ENCODE results near the gene PBX1. TPM values are rescaled to one million over a fixed set of nuclear protein-coding genes. Genes with fewer than 3 reads are reported as not detected.
A peak's percentile ranks its signal among the peaks of the same experiment; 100 is the strongest.
"Not testable (repeated sequence)": the region's sequence is repeated elsewhere in the genome, so short reads cannot be mapped to it uniquely, and the experiment has no call there.

Gene PBX1
- total RNA-seq (10 to 100 TPM in 1 of 2 donors, under 1 TPM in 1; 0.80 to 16.6 TPM), total RNA-seq (1.3 to 1.4 reads per million in 2 donors)

DNA sequence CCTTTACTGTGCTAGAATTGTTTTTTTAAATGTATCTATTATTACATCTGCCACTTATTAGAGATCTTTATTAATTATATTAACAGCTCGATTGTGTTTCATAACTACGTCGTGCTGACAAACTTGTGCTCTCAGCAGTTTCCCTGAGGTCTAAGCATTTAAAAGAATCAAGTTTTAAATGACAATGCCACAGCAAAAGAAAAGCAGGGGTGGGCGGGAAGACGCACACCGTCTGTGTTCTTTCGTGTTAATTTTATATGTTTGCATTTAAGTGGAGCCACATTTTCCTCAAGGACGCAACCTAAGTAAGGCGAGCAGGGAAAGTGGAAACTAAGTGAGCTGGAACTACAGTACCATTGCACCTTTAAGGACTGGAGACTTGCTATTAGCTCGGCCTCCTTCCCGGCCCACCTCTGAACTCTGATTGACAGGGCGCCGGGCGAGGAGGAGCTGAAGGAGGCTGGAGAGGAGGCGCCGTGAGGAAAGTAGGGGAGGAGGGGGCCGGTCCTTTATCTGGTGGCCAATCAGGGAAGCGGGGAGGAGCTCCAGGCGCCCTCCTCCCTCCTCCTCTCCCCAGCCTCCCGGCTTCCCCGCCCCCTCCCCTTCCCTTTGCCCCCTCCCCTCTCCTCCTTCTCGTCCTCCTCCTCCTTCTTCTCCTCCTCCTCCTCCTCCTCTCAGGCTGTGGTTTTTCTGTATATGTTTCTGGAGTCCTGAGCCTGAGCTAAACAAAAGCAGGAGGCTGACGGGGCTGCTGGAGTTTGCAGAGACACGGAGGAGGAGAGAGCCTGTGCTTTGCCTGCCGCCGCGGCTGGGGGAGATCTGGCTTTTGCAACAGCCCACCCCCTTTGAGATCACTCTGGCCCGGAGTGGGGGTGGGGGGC, at the start of gene PBX1:
PBX1 (plus strand) TSS at position 724 of the 881 bp plus-strand sequence.
- H3K36me3 Mint-ChIP-seq (ENCODE audit: low read depth) = no peaks in the 10 kb centered on the region
- ATAC-seq = peak; percentile 99
- H3K9me3 ChIP-seq (ENCODE audit: control insufficient read depth, low read length, poor library complexity, severe bottlenecking) = no peaks in the 10 kb centered on the region
- no peak within 1 kb of the TSS for H3K27ac Mint-ChIP-seq
- H3K4me1 Mint-ChIP-seq = peaks cover 3% of the 10 kb centered on the region
- H3K27me3 Mint-ChIP-seq = peaks cover 15% of the 10 kb centered on the region
- peak within 1 kb of the TSS; percentile 85 for H3K4me3 Mint-ChIP-seq
- peak; percentile 22 to 54 (median 40) for DNase-seq

- Mint-ChIP-seq H3K27ac (no peak overlapping the region), H3K36me3 (ENCODE audit: low read depth) (no peaks in the 10 kb centered on the region), H3K4me1 (no peaks in the 10 kb centered on the region), H3K4me3 (no peak overlapping the region), H3K27me3 (no peaks in the 10 kb centered on the region)
- DNase-seq = no peak
- ATAC-seq = no peak
- H3K9me3 ChIP-seq (ENCODE audit: control insufficient read depth, low read length, poor library complexity, severe bottlenecking) = no peaks in the 10 kb centered on the region
Measured at GRCh38 chr1:164510435-164510834, 48.5 kb upstream of the PBX1 start.

DNA sequence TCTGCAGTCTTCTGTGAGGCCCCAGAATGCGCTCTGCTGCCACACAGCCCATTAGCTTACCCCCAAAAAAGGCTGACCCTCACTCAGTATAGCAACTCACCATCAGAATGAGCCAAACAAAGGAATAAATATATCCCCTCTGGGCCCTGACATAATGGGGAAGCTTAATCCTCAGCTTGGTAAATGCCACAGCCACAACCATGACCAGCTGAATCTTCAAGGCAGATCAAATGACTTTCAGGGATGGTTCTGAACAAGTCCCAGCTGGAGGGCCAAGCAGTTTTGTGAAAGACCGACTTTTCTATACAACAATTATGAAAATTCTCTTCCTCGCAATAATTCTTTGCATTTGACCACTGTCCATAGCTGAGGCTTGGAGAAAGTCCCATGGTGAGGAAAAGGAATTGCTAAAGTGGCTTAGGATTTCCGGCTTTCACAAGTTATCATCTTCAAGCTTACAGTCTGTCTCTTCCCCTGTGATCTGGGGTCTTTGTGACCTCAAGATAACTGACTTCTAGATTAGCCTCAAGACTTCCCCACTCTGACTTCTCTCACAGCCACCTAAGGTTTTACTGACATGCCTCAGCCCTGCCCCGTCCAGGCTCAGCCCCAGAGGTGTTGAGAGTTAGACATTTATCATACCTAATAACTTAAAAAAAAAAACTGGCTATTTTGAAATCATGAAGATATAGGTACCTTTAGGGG, 47.8 kb upstream of the PBX1 start:
- DNase-seq (no peak), ATAC-seq (no peak)
- no peaks in the 10 kb centered on the region for H3K9me3 ChIP-seq (ENCODE audit: control insufficient read depth, low read length, poor library complexity, severe bottlenecking)
- Mint-ChIP-seq H3K27me3 (no peaks in the 10 kb centered on the region), H3K27ac (no peak overlapping the region), H3K4me1 (no peaks in the 10 kb centered on the region), H3K36me3 (ENCODE audit: low read depth) (no peaks in the 10 kb centered on the region), H3K4me3 (no peak overlapping the region)

GRCh38 chr1:164515231-164515630, 43.8 kb upstream of the PBX1 start:
- Mint-ChIP-seq H3K27ac (no peak overlapping the region), H3K4me1 (no peaks in the 10 kb centered on the region), H3K27me3 (no peaks in the 10 kb centered on the region), H3K36me3 (ENCODE audit: low read depth) (no peaks in the 10 kb centered on the region), H3K4me3 (no peak overlapping the region)
- ATAC-seq (no peak), DNase-seq (no peak)
- no peaks in the 10 kb centered on the region for H3K9me3 ChIP-seq (ENCODE audit: control insufficient read depth, low read length, poor library complexity, severe bottlenecking)

DNA sequence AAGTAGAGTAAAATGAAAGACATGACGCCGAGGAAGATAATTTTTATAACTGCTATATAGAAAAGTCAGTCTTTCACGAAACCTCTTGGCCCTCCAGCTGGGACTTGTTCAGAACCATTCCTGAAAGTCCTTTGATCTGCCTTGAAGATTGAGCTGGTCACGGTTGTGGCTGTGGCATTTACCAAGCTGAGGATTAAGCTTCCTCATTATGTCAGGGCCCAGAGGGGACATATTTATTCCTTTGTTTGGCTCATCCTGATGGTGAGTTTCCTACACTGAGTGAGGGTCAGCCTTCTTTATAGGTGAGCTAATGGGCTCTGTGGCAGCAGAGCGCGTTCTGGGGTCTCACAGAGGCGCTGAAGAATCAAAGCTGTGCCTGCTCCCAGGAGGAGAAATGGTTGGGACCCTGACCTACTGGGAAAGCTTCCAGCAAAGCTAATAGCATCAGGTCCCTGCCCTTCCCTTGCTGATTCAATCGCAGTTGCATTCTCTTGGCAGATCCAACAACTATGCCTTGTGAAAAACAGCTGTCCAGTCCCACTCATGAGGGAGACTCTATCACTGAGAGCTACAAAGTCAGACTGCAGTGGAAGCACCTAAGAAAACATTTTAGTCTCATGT, 43.2 kb upstream of the PBX1 start:
- H3K9me3 ChIP-seq (ENCODE audit: control insufficient read depth, low read length, poor library complexity, severe bottlenecking) = no peaks in the 10 kb centered on the region
- no peaks in the 10 kb centered on the region for H3K4me1 Mint-ChIP-seq
- no peak overlapping the region for H3K27ac Mint-ChIP-seq
- no peaks in the 10 kb centered on the region for H3K27me3 Mint-ChIP-seq
- no peak for DNase-seq
- no peaks in the 10 kb centered on the region for H3K36me3 Mint-ChIP-seq (ENCODE audit: low read depth)
- no peak overlapping the region for H3K4me3 Mint-ChIP-seq
- ATAC-seq = no peak

- Mint-ChIP-seq H3K36me3 (ENCODE audit: low read depth) (no peaks in the 10 kb centered on the region), H3K27me3 (no peaks in the 10 kb centered on the region), H3K4me3 (no peak overlapping the region), H3K4me1 (no peaks in the 10 kb centered on the region), H3K27ac (no peak overlapping the region)
- ATAC-seq = no peak
- no peaks in the 10 kb centered on the region for H3K9me3 ChIP-seq (ENCODE audit: control insufficient read depth, low read length, poor library complexity, severe bottlenecking)
- DNase-seq = no peak
Measured at GRCh38 chr1:164516591-164516990, 42.4 kb upstream of the PBX1 start.

- H3K4me3 Mint-ChIP-seq = no peak overlapping the region
- no peaks in the 10 kb centered on the region for H3K4me1 Mint-ChIP-seq
- no peak overlapping the region for H3K27ac Mint-ChIP-seq
- no peaks in the 10 kb centered on the region for H3K27me3 Mint-ChIP-seq
- ATAC-seq = no peak
- H3K9me3 ChIP-seq (ENCODE audit: control insufficient read depth, low read length, poor library complexity, severe bottlenecking) = no peaks in the 10 kb centered on the region
- H3K36me3 Mint-ChIP-seq (ENCODE audit: low read depth) = no peaks in the 10 kb centered on the region
- DNase-seq = no peak
Measured at GRCh38 chr1:164518692-164519332, 40.2 kb upstream of the PBX1 start.

DNA sequence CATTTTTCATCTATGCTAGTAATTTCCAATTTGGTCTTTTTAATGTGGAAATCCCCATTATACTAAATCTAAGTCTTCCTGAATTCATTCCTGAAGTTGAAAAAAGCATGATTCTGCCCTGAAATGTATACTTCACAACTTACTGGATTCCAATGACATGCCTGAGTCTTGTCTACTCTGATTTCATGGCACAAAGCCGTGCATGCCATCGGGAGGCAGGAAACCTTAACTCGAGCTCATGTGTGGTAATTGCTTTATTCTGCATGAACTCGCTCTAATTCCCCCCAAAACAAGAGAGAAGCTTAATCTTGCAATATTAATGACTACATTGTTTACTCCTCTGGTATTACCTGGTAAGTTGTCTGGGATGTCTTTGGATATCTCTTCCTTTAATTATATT, 39.6 kb upstream of the PBX1 start:
- Mint-ChIP-seq H3K27ac (no peak overlapping the region), H3K4me1 (no peaks in the 10 kb centered on the region), H3K4me3 (no peak overlapping the region)

GRCh38 chr1:164524810-164525209, 34.2 kb upstream of the PBX1 start:
- Mint-ChIP-seq H3K36me3 (ENCODE audit: low read depth) (no peaks in the 10 kb centered on the region), H3K27ac (no peak overlapping the region), H3K4me3 (no peak overlapping the region), H3K27me3 (no peaks in the 10 kb centered on the region), H3K4me1 (no peaks in the 10 kb centered on the region)
- DNase-seq (no peak), ATAC-seq (no peak)
- peaks cover 3% of the 10 kb centered on the region for H3K9me3 ChIP-seq (ENCODE audit: control insufficient read depth, low read length, poor library complexity, severe bottlenecking)

More for the DNA sequence above, 39.6 kb upstream of the PBX1 start:
- DNase-seq = no peak
- H3K9me3 ChIP-seq (ENCODE audit: control insufficient read depth, low read length, poor library complexity, severe bottlenecking) = no peaks in the 10 kb centered on the region
- Mint-ChIP-seq H3K27me3 (no peaks in the 10 kb centered on the region), H3K36me3 (ENCODE audit: low read depth) (no peaks in the 10 kb centered on the region)
- ATAC-seq = no peak

- Mint-ChIP-seq H3K27me3 (no peaks in the 10 kb centered on the region), H3K27ac (no peak overlapping the region)
- no peaks in the 10 kb centered on the region for H3K9me3 ChIP-seq (ENCODE audit: control insufficient read depth, low read length, poor library complexity, severe bottlenecking)
Measured at GRCh38 chr1:164534863-164535610, 23.9 kb upstream of the PBX1 start.

DNA sequence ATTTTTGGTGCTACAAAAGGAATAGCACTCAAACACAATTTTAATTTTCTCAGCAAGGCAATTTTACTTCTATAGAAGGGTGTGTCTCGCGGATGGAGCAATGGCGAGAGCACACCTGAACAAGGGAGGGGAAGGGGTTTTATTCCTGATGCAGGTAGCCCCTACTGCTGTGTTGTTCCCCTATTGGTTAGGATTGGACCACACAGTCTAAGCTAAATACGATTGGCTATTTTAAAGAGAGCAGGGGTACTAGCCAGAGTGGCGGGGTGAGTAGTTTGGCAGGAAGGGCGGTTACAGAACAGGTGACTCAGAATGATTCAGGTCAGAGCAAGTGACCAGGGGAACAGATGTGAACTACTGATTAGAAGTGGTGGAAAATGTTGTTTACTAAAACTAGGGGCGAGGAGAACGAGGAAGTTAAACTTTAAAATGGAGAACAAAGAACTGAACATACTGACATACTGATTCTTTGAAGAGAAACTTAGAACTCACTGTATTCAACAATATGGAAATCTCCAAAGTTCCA, 6.5 kb upstream of the PBX1 start:
- H3K36me3 Mint-ChIP-seq (ENCODE audit: low read depth); H3K27me3 Mint-ChIP-seq; ATAC-seq; H3K4me3 Mint-ChIP-seq; DNase-seq; H3K9me3 ChIP-seq (ENCODE audit: control insufficient read depth, low read length, poor library complexity, severe bottlenecking); H3K27ac Mint-ChIP-seq; H3K4me1 Mint-ChIP-seq: not testable (repeated sequence)

More at GRCh38 chr1:164534863-164535610, 23.9 kb upstream of the PBX1 start:
- H3K36me3 Mint-ChIP-seq (ENCODE audit: low read depth) = no peaks in the 10 kb centered on the region
- no peak for DNase-seq
- no peak for ATAC-seq
- H3K4me1 Mint-ChIP-seq = no peaks in the 10 kb centered on the region
- no peak overlapping the region for H3K4me3 Mint-ChIP-seq

- Mint-ChIP-seq H3K27me3 (peaks cover 15% of the 10 kb centered on the region), H3K4me3 (no peak overlapping the region), H3K27ac (no peak overlapping the region), H3K36me3 (ENCODE audit: low read depth) (no peaks in the 10 kb centered on the region), H3K4me1 (peaks cover 3% of the 10 kb centered on the region)
- ATAC-seq (no peak), DNase-seq (no peak)
- no peaks in the 10 kb centered on the region for H3K9me3 ChIP-seq (ENCODE audit: control insufficient read depth, low read length, poor library complexity, severe bottlenecking)
Measured at GRCh38 chr1:164557270-164557669, 1.7 kb upstream of the PBX1 start.

Measured in T-helper 17 cell (primary cell).